GM12874 (cell line): Measurements from ENCODE around the gene CACNB4.

ENCODE experiments used
- TF ChIP-seq, protein P1 (sequence below): IDR thresholded peaks from 2 replicates; pipeline ENCODE4 v1.5.1; 2011; ENCODE audit warnings: low read depth, mild to moderate bottlenecking, control low read depth, low read length, moderate library complexity; ENCODE audit not compliant: insufficient read depth

The CACNB4 gene

GRCh38 chr2:151947813-151948165 lies 151.1 kb downstream of the CACNB4 start:
- TF ChIP-seq, protein P1, sequence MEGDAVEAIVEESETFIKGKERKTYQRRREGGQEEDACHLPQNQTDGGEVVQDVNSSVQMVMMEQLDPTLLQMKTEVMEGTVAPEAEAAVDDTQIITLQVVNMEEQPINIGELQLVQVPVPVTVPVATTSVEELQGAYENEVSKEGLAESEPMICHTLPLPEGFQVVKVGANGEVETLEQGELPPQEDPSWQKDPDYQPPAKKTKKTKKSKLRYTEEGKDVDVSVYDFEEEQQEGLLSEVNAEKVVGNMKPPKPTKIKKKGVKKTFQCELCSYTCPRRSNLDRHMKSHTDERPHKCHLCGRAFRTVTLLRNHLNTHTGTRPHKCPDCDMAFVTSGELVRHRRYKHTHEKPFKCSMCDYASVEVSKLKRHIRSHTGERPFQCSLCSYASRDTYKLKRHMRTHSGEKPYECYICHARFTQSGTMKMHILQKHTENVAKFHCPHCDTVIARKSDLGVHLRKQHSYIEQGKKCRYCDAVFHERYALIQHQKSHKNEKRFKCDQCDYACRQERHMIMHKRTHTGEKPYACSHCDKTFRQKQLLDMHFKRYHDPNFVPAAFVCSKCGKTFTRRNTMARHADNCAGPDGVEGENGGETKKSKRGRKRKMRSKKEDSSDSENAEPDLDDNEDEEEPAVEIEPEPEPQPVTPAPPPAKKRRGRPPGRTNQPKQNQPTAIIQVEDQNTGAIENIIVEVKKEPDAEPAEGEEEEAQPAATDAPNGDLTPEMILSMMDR, result no peak

DNA sequence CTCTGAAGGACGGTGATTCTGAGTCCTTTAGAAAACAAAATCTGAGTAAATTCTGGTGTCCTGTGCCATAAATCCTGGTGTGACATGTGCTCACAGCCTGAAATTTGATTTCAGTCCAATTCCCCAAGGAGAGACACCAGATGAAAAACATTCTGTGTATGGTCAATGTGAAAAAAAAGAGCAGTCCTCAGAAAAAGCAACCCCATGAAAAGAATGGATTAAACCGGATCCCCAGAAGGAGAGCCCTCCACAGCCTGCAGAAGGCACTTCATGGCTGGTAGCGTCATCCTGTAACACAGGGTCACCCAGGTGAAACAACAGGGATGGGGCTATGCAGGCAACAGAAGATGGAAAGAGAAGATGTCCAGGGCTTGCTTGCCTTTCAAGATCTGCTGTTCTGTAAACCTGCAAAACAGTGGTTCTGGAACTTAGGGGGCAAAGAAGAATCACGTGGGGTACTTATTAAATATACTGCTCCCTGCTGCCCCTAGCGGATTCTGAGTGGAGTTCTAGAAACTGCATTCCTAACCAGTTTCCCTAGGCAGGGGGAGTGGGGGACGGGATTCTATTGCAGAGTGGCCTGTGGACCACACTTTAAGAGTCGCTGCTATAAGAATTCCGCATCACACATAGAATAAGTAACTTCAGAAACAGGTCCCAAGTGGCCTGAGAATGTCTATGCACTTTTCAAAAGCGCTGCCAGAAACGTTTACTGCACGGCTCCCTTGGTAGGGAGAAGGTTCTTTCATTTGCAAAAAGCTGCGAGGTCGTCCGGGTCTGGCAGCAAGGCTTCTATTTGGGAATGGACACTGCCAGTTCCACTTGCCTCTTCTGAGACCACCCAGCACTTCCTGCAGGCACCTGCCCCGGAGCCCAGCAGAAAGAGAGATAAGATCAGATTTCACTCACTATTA lies 151.7 kb downstream of the CACNB4 start:
- TF ChIP-seq, protein P1, result peak; percentile 60; the same call in 1 of the 2 replicates

DNA sequence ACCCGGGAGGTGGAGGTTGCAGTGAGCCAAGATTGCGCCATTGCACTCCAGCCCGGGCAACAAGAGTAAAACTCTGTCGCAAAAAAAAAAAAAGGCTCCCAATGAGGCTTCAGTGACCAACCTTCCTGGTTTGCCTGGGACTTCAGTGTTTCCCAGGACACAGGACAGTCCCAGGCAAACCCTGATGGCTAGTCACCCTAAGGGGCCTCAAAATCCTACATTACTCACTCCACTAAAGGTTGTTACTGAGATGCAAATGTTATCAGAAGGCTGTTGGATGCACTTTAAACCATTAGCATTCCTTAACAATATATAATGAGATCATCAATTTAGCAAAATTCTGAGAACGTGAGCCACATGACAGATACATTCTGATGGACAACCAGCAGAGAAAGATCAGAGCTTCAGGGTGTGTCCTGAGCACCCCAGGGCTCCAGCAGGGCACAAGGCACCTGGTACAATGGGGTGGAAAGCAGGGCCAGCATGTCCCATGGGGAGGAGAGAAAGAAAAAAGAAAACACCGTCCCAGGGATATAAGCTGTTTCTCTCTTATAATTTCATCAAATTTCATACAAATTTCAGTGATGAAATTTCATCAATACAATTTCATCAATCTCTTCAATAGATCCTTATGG lies 152.5 kb downstream of the CACNB4 start:
- TF ChIP-seq, protein P1, result no peak

DNA sequence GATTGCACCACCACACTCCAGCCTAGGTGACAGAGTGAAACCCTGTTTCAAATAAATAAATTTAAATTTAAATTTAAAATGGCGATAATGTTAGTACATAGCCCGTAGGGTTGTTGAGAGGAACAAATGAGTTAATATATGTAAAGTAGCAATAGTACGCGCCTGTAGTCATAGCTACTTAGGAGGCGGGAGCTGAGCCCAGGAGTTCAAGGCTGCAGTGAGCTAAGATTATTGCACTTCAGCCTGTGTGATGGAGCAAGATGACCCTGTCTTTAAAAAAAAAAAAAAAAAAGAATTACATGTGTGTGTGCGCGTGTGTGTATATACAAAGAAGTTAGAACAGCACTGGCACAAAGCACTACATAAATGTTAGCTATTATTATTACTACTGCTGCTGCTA lies 153.2 kb downstream of the CACNB4 start:
- TF ChIP-seq, protein P1, result no peak

GRCh38 chr2:151945186-151945585 lies 153.7 kb downstream of the CACNB4 start:
- TF ChIP-seq, protein P1, result no peak

- TF ChIP-seq, protein P1, result no peak
These were observed 155.4 kb downstream of the CACNB4 start for GRCh38 chr2:151943461-151943860.

DNA sequence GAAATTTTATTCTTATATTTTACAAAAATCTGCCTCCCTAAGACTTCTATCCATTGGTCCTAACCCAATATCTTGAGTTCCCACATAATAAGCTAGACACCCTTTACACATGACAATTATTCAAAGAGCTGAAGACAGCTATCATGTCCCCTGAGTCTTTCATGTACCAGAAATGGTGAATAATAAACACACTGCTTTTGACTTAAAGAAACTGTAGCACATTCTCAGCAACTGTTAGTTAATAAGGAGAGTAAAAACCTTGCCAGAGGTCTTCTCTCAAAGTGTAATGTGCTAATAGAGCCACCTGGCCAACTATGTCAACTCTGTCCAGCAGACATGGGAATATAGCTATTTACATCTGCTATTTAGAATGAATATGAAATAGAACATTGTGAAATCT lies 160.9 kb downstream of the CACNB4 start:
- TF ChIP-seq, protein P1, result no peak
